DMS153 treated with DMSO at 0.1 percent for 48 hours (cell line): ENCODE results near the gene RREB1.
A peak's percentile ranks its signal among the peaks of the same experiment; 100 is the strongest.

ENCODE experiments used
- DNase-seq: peaks from one replicate; lab custom pipeline; 2025; ENCODE audit not compliant: unreplicated experiment; lab: John Stamatoyannopoulos, UW

RREB1 gene

DNA sequence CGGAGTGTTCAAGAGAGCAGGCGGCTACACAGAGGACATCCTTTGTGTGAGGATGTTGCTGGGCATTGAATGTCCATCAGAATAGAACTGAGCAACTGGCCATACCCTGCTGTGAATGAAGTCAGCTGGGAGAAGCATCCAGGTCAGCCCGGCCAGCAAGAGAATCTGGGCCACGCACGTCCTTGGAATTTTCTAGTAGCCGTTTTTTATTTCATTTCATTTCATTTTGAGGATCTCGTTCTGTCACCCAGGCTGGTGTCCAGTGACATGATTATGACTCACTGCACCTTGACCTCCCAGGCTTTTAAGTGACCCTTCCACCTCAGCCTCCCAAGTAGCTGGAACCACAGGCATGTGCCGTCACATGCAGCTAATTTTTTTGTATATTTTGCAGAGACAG lies 107.4 kb downstream of the RREB1 start:
- DNase-seq, result no peak

- DNase-seq, result no peak
Observed at GRCh38 chr6:7215798-7216231, 108.1 kb downstream of the RREB1 start.

DNA sequence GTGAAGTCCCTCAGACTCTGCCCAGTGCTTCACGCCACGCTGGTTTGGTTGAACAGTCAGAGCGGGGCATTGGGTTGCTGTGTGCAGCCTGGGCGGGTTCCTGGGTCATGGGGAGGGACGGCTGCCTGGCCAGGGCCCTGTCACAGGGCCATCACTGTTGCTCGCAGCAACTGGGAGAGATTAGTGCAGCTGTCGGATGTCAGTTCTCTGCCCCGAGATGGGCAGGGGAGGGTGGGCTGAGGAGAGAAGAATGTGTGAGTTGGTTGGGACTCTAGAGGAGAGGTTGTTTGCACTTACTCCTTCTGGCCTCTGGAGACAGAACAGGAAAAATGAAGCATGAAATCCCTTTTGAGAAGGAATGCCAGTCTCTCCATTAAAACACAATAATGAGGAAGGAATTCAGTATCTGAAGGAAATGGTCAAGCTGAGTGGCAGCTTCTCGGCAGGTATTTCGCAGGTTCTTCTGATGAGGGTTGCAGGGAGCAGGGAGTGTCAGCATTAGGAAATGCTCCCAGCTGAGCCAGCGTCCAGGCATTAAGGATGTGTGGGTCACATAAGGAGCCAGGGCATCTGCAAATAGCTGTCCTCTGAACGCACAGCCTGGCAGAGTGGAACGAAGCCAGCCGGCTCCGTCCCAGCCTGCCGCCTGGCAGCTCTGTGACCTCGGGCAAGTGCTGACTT lies 109.3 kb downstream of the RREB1 start:
- DNase-seq, result no peak

DNA sequence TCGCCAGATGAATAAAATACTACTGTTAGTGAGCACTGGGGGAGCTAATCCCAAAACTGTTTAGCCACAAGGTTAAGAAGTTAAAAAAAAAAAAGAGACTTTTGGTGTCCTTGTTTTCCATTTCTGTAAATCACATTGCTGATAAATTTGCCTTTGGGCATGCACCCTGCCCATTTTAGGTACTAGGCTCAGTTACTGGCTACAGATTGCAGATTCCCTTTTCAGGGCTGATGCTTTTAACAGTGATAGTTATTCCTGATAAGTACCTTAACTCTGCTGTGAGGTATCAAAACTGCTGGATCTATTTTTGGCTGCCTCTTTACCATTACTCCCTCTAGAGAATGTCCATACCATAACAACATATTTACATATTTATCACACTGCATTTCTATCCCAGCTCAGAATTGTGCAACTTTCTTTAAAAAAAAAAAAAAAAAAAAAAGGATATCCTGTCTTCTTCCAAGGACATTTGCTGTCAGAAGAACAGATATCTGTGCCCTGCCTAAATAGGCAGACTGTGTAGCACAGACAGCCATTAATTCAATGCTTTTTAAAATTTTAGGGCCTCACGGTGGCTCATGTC lies 110.7 kb downstream of the RREB1 start:
- no peak for DNase-seq

GRCh38 chr6:7219310-7219709 lies 111.5 kb downstream of the RREB1 start:
- DNase-seq, result no peak

DNA sequence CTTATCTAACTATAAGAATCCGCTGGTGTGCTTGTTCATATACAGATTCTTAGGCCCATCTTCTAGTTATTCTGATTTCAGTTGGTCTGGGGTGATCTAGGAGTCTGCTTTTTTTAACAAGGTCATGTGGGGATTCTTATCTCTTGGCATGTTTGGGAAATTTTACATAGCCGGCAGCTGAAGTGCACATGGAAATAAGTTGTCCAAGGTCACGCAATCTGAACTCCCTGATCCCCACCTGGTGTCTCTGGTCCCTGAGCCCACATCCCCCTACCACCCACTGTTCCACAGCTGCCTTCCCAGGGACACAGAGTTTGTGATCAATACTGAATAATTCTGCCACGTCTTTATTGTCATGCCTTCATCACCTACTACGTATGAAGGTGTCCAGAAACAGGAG lies 114.4 kb downstream of the RREB1 start:
- no peak for DNase-seq

DNA sequence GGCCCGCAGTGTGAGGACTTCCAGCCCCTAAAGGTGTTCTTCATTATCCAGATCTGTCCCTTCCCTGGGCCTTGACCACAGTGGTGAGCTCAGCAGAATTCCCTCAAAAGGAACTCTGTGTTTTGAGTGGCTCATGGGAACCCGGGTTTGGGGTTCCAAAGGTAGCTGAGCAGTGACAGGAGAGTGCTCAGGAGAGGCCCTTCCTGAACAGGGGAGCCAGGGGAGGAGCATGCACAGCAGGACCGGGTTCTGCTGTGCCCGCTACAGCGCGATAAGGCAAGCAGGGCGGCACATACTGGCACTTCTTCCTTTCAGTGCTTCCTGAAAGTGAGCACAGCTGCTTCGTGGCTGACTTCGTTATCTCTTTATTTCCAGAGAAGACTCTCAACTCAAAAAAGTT lies 117.0 kb downstream of the RREB1 start:
- no peak for DNase-seq

- no peak for DNase-seq
Observed at GRCh38 chr6:7228662-7229375, 121.1 kb downstream of the RREB1 start.

- DNase-seq, result no peak
Observed at GRCh38 chr6:7229376-7230326, 121.9 kb downstream of the RREB1 start.

DNA sequence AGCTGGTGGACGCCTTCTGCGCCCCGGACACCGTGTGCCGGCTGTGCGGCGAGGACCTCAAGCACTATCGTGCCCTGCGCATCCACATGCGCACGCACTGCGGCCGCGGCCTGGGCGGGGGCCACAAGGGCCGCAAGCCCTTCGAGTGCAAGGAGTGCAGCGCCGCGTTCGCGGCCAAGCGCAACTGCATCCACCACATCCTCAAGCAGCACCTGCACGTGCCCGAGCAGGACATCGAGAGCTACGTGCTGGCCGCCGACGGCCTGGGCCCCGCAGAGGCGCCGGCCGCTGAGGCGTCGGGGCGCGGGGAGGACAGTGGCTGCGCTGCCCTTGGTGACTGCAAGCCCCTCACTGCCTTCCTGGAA lies 122.5 kb downstream of the RREB1 start:
- no peak for DNase-seq

GRCh38 chr6:7230956-7231713 lies 123.4 kb downstream of the RREB1 start:
- DNase-seq, result no peak

GRCh38 chr6:7232351-7232750 lies 124.6 kb downstream of the RREB1 start:
- DNase-seq, result no peak

DNA sequence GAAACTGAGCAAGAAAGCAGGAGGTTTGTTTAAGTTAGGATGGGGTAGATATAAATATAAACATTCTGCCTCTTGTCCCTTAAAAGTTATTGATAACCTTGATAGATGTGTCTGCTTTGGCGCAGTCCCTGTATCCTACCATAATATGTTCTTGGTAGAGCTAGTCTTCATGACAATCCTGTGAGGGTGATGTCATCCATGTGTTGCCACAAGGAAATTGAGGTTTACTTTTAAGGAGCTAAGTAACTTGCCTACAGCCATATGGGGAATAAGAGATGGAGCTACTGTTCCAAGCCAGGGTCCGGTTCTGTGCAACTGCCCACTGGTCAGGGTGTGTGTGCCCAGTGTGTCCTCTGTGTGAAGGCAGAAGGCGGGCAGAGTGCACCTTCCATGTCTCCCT lies 126.8 kb downstream of the RREB1 start:
- no peak for DNase-seq

GRCh38 chr6:7235712-7236305 lies 128.0 kb downstream of the RREB1 start:
- DNase-seq, result no peak

- DNase-seq, result no peak
Observed at GRCh38 chr6:7236306-7237209, 128.8 kb downstream of the RREB1 start.

- no peak for DNase-seq
Observed at GRCh38 chr6:7237653-7238188, 130.0 kb downstream of the RREB1 start.

DNA sequence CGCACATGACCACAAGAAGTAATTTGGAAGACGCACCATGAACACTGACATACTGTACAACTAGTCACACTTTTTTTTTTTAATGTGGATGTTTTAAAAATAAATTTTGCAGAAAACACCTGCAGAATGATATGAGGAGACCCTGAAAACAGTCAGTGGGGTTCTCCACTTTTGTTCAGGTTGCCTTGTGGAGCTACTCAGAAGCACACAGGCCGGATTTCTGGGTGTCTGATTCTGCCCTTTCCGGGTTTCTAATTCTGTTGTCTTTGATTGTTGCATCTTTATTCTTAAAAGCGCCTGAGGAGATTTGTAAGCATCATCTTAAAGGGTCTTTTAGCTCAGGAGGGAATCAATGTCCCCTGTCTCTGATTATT lies 130.8 kb downstream of the RREB1 start:
- DNase-seq, result no peak

- DNase-seq, result peak; percentile 29
Observed at GRCh38 chr6:7238900-7239589, 131.3 kb downstream of the RREB1 start.
